Measurements from ENCODE around the gene TBC1D24.

DNA sequence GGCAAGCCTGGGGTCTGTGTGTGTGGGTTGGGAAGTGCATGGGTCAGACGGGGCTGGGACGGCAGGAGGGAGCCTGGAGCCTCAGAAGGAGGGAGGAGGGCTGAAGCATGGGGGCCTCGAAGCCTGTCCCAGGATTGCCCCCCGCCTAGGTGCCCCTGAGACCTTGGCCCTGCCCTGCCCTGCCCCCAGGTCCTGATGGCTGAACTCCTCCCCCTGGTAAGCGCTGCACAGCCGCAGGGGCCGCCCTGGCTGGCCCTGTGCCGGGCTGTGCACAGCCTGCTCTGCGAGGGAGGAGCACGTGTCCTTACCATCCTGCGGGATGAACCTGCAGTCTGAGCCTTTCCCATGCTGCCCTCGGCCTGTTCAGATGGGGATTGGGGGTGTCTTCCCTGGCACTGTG is 10.6 kb upstream of the TBC1D24 start:
- no peak for TF ChIP-seq RAD21 (IDR thresholded peaks at IDR 0.05; ENCODE audit: low read depth)
- TF ChIP-seq ZFX (IDR thresholded peaks at IDR 0.05), result no peak
- TF ChIP-seq EZH2 (IDR thresholded peaks at IDR 0.05), result no peak
- TF ChIP-seq, protein P1, sequence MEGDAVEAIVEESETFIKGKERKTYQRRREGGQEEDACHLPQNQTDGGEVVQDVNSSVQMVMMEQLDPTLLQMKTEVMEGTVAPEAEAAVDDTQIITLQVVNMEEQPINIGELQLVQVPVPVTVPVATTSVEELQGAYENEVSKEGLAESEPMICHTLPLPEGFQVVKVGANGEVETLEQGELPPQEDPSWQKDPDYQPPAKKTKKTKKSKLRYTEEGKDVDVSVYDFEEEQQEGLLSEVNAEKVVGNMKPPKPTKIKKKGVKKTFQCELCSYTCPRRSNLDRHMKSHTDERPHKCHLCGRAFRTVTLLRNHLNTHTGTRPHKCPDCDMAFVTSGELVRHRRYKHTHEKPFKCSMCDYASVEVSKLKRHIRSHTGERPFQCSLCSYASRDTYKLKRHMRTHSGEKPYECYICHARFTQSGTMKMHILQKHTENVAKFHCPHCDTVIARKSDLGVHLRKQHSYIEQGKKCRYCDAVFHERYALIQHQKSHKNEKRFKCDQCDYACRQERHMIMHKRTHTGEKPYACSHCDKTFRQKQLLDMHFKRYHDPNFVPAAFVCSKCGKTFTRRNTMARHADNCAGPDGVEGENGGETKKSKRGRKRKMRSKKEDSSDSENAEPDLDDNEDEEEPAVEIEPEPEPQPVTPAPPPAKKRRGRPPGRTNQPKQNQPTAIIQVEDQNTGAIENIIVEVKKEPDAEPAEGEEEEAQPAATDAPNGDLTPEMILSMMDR (IDR thresholded peaks at IDR 0.05 in 2 of 3, conservative IDR thresholded peaks at IDR 0.05 in 1 of 3; ENCODE audit: borderline replicate concordance in 1 of 3, insufficient read depth in 1 of 3, low read depth in 2 of 3, low read length in 2 of 3), result no peak
- no peak for TF ChIP-seq SP1 (IDR thresholded peaks at IDR 0.05; ENCODE audit: low read depth)
- TF ChIP-seq REST (IDR thresholded peaks at IDR 0.05; ENCODE audit: low read depth), result no peak
